GM18526 (cell line): ENCODE measurements around the gene RBM39.

Experiments used
- POLR2A ChIP-seq: IDR thresholded peaks from 3 replicates; pipeline ENCODE4 v1.6.1; 2011; ENCODE audit not compliant: insufficient read length; ENCODE audit errors: extremely low read depth

RBM39 gene

DNA sequence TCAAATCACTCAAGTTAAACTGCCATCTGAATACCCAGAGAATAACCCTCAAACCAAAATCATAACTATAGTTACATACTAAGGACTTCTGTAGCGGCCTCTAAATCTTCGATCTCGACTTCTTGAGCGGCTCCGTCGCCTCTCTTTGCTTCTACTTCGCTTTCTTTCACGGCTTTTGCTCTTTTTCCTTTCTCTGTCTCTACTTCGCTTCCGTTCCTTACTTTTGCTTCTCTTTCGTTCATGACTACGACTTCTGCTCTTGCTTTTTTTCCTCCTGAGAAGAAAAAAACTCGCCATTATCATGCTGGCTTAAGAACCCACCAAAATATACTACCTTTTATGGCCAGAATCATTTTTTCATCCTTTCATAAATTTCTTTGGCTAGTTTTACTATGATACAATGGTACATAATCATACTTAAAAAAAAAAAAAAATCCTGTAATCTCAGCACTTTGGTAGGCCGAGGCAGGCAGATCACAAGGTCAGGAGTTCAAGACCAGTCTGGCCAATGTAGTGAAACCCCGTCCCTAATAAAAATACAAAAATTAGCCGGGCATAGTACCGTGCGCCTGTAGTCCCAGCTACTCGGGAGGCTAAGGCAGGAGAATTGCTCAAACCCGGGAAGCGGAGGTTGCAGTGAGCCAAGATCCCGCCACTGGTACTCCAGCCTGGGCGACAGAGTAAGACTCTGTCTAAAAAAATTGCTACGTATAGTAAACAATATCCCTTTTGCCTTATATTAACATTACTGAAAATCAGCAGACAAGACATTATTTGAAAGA is 10.0 kb downstream of the RBM39 start:
- TF ChIP-seq POLR2A: no peak

DNA sequence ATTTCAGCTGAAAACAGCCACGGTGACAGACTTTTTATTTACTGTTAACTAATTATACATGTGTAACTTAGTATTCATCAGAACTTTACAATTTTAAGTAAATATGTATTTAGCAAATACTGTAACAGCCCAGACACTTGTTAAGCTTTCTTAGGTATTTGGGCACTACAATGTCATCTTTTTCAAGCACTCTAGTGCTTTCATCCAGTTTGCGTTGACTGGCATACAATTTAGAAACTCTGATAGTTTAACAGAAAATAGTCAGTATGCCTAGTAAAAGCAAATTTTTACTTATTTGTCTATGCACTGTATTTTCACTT is 10.6 kb downstream of the RBM39 start:
- no peak for TF ChIP-seq POLR2A

DNA sequence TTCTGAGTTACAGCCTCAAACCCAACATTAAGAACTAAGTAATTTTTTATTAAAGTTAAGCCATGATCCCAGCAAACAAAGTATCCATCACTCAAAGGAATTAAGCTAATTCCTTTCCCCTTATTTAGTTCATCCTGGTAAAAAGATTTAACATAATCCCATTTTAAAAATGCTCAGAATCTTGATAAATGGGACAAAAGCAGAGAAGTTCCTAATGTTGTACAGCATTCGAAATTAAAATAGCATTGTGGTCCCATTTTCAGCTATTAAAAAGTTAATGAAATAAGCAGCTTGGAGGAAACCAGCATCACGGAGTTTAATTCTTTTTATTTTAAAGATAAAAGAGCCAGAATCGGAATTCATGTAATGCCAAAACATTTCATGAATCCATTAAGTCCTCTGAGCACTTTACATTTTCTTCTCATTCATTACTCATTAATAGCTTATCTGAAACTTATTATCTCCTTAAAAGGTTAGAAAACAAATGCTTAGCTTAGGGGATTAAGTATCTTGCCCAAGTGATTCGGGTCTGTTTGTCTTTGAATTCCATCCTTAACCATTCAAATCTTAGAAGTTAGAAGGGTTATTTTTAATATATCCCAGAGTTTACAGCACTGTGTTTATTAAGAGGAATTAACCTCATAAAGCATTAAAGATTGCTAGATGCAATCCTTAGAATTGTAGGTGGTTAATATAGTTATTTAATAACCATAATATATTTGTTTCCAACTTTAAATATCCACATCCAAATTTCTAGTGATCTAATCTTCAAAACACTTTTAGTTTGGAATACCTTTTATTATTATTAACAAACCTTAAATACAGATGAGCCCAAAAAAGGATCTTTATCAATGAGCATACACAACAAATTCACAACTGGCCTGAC is 11.2 kb downstream of the RBM39 start:
- no peak for TF ChIP-seq POLR2A

DNA sequence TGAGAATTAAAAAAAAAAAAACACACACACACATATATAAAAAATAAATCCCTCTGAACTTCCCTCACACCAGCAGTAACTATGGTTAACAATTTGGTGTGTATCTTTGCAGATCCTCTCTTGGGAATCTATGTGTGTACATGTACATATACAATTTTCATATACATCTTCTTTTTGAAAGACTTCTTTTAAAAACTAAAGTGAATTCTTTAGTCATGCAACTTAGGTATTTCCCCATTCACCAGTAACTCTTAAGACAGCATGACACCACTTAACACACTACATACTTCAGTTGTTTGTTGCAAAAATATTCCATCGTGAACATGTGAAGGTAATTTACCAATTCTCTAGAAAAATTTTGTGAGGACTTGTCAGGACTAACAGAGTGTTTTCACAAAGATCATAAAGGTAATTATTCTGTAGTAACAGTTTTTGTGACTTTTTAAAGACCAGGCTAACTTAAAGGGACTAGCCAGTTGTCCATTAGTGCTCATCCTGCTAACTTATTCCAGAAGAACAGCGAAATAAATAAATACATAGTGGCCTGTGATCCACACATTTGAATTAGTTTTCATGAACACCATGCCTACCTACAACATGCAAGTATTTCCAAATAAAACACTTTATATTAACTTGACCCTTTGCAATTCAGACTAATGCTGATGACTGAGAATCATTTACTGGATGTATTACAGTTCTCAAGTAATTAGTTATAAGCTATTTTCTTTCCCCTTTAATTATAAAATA is 12.1 kb downstream of the RBM39 start:
- no peak for TF ChIP-seq POLR2A

DNA sequence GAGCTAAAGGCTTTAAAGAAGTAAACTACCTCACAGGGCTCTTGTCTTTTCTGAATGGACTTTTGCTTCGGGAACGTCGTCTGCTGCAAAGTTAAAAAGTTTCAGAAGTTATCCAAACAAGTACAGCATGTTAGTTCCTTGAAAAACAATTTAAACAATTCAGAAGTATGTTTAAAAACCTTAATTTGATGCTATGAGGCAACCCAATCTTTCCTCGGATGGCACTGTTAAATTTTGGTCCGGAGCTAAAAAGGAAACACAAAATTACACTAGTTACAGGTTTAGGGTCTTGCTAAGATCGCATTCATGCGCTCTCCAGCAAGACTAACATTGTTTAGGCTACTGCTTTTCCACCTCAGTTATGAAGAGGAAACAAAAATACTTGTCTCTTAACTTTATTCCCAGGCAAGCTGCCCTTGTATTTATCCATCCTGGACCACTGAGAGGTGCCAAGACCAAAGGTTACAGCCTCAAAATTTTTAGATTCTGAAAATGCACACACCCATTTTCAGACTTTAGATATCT is 12.7 kb downstream of the RBM39 start:
- TF ChIP-seq POLR2A: no peak

DNA sequence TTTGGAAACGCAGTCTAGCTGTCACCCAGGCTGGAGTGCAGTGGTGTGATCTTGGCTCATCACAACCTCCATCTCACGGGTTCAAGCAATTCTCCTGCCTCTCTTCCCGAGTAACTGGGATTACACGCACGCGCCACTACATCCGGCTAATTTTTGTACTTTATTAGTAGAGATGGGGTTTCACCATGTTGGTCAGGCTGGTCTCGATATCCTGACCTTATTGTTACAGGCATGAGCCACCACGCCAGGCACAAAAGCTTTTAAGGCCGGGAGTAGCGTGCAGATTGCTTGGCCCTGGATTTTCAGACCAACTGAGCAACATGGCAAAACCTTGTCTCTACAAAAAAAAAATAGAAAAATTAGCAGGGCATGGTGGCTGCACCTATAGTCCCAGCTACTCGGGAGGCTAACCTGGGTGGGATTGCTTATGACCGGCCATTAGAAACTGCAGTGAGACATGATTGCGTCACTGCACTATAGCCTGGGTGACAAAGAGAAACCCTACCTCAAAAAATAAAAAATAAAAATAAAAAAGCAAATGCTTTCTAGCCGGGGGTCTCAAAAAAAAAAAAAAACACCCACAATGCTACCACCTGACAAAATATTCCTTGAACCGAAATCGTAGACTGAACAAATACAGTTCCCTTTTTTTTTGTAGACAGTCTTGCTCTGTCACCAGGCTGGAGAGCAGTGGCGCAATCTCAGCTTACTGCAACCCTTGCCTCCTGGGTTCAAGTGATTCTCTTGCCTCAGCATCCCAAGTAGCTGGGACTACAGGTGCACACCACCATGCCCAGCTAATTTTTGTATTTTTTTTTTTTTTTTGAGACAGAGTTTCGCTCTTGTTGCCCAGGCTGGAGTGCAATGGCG is 15.0 kb downstream of the RBM39 start:
- no peak for TF ChIP-seq POLR2A

DNA sequence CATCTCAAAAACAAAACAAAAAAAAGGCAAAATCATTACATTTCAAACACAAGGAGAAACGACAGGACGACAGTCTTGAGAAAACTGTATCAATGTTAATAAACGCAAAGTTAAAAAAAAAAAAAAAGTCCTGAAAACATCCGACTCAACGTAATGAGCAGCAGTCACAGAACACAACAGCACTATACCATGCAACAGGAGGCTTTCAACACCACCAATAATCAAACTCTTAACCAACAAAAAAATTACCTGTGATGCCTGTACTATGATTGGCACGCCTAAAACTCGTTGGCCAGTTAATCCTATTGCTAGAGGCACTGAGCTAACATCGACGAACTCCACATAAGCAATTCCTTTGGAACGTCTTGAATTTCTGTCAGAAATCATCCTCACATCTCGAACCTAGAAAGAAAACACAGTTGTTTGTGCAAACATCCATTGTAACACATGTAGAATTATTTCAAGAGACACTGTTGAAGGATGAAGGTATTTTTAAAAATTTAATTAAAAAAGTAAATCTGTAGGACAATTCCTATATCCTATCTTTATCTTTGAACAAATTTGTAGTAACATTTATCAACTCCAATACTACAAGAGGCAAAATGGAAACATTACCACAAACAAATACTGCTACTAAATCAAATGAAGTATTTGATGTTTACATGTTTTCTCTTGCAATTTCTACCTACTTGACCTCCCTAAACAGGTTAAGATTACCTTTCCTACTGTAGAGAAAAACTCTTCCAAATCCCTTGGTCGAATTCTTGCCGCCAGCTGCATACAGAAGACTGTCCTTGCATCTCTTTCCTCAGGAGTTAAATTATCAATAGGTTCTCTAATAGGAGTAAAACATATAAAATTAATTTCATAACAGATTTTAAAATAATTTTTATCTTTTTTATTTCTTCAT is 17.5 kb downstream of the RBM39 start:
- TF ChIP-seq POLR2A: no peak

DNA sequence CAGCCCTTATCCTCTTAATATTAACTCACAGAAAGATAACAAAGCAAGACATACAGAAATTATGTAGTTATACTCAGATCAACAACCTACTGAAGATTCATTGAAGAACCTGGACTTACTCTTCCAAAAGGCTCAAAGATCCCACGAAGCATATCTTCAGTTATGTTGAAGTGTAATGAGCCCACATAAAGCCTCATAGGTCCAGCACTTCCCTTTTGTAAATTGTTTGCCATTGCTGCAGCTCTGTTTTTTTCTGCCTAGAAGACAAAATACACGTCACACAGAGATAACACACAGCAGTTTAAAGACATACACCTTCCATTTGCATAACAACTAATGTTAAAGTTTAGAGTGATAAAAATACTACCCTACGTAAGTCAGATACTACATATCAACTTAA is 20.4 kb downstream of the RBM39 start:
- no peak for TF ChIP-seq POLR2A

DNA sequence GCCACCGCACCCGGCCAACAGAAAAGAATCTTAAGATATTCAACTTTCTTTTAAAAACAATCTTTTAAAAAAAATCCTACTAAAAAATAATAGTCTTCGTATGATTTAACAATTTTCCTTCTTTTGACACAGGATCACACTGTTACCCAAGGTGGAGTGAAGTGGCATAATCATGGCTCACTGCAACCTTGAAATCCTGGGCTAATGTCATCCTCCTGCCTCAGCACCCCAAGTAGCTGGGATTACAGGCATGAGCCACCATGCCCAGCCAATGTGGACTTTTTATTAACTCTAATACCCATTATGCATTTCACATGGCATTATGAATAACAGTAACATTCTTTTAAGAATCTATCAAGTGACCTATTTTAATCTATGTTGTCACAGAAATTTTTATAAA is 20.8 kb downstream of the RBM39 start:
- no peak for TF ChIP-seq POLR2A

DNA sequence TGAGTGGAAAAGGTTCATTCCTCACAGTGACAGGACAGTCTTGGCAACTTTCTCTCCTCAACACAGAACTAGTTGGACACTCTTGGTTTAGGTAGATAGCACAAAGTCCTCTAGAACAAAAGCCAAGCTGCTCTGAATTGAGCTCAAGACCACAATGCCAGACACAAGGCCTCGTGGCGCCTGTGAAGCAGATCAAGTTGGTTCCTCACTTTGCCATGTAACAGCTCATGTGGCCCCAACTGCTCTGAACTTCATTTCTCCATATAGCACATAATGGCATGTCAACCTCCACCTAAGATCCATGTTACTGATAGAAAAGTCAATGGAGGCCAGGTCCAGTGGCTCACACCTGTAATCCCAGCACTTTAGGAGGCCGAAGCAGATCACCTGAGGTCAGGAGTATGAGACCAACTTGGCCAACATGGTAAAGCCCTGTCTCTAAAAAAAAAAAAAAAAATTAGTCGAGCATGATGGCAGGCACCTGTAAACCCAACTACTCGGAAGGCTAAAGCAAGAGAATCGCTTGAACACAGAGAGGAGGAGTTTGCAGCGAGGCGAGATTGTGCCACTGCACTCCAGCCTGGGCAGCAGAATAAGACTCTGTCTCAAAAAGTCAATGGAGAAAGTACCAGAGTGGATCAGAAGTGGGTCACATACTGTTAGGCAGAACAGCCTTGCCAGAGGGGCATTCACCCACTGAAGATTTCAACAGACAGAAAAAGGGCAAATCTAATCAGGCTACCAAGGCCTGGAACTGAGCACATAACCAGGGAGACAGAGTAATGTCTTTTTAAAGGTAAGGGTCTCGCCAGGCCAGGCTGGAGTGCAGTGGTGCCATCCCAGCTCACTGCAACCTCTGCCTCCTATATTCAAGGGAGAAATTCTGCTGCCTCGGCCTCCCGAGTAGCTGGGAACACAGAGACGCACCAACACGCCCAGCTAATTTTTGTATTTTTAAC is 21.6 kb downstream of the RBM39 start:
- no peak for TF ChIP-seq POLR2A

DNA sequence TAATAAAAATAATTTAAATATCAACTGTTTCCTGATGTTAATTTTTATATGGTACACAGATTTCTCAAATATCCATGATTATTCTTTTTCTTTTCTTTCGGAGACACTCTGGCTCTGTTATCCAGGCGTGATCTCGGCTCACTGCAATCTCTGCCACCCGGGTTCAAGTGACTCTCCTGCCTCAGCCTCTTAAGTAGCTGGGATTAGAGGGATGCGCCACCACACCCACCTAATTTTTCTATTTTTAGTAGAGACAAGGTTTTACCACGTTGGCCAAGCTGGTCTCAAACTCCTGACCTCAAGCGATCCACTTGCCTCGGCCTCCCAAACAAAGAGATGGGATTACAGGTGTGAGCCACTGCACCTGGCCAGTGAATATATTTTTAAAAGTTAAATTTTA is 22.3 kb downstream of the RBM39 start:
- no peak for TF ChIP-seq POLR2A

DNA sequence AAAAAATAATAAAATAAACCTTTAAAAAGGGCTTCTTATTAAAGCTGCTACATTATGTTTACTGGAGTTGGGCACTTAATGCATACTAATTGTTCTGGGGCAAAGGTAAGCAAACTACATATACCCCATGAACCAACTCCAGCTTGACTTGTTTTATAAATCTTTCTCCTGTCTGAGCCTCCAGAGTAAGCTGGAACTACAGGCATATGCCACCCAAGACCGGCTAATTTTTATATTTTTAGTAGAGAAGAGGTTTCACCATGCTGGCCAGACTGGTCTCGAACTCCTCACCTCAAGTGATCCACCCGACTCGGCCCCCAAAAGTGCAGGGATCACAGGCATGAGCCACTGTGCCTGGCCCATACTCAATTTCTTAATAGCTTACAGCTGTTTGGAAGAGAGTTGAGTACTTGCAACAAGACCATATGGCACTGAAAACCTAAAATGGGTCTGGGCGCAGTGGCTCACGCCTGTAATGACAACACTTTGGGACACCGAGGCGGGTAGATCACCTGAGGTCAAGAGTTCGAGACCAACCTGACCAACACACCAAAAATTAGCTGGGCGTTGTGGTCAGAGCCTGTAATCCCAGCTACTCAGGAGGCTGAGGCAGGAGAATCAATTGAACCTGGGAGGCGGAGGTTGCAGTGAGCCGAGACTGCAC is 23.0 kb downstream of the RBM39 start:
- peak; percentile 17 for TF ChIP-seq POLR2A
